Activated T-cell treated with anti-CD3 and anti-CD28 coated beads for 24 hours (primary cell): ENCODE results near the gene GDF10.

Source experiments
- DNase-seq: peaks from one replicate; pipeline ENCODE4 v3.0.0-alpha.2; 2020; ENCODE audit warnings: low read depth

GDF10 gene

DNA sequence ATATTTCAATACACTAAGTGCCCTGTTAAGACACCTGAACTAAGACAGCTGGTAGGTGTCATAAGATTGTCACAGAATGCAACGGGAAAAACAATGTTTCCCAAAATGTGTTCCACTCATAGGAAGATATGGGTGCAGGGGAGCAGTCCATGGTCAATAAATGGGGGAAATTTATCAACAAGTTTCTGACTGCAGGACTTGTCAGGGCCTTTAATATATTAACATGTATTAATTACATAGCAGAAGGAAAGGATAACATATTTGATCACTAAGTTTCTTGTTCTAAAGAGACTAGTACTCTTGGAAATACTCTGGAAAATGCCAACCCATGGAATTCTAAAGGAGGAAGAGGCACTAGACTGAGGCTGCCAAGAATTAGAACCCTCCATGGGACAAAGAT lies 54.9 kb downstream of the GDF10 start:
- DNase-seq = no peak

DNA sequence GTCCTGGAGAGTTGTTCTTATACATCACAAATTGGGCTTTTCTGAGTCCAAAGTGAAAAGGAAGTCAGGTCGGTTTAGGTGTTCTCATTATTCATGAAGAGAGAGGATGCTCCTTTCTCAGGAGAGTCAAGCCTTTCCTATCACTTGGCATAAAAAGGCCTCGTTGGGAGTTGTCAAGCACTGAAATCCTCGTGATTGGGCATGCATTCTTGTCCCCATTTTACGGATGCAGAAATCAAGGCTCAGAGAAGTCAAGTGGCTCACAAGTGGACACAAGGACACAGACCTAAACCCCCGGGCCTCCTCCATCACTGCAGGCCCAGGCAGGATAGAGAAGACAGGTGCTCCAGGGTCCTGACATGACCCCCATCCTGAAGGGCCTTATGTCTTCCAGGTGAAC lies 56.7 kb downstream of the GDF10 start:
- DNase-seq = no peak

DNA sequence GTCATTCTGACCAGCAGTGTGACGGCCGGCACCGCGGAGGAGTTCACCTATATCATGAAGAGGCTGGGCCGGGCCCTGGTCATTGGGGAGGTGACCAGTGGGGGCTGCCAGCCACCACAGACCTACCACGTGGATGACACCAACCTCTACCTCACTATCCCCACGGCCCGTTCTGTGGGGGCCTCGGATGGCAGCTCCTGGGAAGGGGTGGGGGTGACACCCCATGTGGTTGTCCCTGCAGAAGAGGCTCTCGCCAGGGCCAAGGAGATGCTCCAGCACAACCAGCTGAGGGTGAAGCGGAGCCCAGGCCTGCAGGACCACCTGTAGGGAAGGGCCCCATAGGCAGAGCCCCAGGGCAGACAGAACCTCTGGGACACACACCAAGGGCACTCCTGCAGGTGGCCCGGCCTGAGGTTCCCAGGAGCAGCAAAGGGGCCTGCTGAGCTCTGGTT lies 57.2 kb downstream of the GDF10 start:
- DNase-seq = no peak

DNA sequence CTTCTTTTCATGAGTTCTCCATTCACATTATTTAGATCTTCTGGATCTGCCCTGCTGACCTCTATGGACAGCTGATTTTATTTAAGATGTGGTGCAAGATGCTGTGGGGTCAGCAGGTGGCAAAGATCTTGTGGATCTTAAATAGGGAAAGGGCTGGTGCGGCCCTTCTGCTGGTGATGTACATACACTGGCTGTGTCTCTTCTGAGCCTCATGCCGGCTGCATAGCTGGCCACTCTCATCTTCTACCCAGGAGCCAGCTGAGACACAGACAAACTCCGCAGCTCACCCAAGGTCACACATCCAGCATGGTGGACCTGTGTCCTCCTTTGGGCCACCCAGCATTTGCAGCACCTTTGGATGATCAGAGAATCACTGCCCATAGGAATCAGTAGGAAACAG lies 57.9 kb downstream of the GDF10 start:
- no peak for DNase-seq

DNA sequence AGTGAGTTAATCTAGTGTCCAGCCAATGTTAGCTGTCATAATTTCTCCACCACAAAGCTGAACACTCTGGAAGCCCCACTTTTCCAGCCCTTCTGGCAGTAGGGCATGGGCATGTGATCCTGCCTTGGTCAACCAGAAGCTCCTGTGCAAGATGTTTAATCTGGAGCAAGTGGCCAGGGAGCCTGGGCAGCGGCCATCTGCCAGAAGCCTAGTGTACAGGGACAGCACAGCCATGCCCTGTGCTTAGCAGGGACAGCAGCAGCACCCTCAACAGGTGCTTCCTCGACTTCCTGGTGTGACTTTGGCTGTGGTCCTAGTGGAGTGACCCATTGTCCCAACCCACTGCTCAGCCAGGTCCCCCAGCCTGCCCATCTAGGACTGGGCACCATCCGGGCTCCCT lies 58.5 kb downstream of the GDF10 start:
- no peak for DNase-seq

DNA sequence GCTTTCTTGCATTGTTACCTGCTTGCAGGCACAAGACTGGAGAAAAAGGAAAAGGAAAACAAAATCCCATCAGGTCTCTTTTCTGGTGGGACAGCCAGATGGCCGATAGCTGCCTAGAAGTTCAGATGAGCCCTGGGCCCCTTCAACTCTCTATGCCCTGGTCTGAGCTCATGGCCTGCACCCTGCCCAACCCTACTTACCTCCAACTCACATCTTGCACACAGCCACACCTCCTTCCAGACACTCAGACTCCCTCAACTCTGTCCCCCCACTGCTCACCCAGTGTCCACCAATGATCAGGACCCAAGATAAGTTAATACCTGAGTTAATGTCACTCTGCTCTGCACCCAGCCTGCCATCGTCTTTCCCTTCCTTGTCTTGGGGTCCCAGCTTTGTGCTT lies 59.1 kb downstream of the GDF10 start:
- DNase-seq = no peak

DNA sequence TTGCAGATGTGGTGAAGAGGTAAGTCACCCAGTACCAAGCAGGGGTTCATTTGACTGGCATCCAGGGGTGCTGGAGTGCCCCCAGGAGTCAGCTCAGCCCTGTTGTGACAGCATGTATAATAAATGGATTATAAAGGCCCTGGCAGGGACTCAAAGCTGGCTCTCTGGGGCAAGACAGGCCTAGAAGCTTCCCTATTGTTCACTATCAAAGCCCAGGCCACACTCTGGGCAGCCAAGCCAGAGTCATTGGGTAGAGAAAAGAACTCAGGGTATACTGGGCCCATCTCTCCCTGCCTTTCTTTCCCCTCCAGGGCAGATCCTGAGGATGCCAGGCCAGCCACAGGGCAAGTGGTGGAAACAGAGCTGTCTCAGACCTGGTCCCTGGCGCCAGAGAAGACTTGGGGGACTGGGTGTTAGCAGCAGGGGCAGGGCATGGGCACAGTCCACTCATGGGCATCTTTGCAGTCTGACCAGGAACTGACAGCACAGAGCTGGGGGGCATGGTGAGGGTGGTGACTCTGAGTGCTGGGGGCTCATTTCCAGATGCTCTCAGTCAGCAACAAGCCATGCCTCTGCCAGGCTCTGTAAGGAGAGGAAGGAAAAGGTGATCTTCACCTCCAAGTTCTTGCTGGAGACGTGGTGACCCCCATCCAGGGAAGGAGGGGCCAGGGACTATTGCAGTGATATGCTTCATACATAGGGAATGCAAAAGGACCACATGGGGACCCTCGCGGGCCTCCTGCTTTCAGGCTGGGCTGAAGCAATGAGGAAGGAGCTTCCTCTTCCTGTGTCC lies 59.8 kb downstream of the GDF10 start:
- no peak for DNase-seq

DNA sequence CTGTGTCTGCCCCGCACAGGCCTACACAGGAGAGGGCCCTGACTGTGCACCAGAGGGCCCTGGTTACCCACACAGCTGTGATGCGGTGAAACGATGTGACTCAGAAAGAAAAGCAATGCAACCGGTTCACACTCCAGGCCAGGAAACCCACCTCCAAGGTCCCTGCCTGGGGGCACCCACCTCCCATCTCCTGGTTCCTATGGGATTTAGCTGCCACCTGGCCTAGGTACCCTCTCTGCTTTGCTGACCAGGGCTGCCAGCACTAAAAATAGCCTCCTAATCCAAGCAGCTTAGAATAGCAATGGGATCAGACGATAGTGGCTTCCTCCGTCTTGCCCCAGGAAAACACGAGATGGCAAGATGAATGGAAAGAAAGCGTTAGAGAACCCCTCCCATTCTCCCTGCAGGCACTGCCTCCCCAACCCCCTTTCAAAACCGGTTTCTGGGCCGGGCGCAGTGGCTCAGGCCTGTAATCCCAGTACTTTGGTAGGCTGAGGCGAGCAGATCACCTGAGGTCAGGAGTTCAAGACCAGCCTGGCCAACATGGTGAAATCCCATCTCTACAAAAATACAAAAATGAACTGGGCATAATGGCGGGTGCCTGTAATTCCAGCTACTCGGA lies 60.5 kb downstream of the GDF10 start:
- DNase-seq = no peak

DNA sequence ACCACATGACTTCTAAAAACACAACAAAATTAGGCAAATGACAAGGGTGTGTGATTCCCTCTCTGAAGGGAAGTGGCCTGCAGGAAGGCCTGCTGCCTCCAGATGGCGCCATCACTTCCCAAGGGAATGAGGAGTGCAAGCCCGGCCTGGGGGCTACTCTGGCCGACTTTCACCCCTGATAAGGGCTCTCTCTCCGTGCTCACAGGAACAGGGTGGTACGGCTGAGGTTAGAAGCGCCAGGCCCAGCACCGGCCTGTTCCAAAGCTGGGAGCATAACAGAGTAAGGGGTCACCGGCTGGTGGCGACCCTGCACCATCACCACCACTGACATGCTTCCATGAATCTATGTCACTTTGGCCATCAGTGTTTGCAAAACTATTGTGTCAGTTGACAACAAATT lies 61.3 kb downstream of the GDF10 start:
- DNase-seq = peak; percentile 9

DNA sequence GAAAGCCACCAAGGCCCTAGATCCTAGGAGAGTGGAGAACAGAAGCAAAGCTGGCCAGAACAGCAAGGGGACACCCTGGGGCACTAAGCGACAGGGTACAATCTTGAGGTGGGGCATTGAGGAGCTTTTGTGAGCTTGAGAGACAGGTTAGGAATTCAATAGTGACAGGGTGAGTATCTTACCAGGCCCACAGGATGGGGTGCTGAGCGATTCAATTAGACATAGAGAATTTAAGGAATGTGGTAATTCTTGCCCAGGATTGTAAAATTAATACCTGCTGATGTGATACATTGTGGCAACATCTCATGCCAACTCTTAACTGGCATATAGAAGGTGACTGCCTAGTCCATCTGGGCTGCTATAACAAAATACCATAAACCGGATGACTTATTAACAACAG lies 62.2 kb downstream of the GDF10 start:
- DNase-seq = no peak
